GM12878 (cell line): Measurements from ENCODE around the gene VTI1A.

ENCODE experiments used
- CHD4 ChIP-seq: fragments of 200-600 bp; sonication (generic); IDR thresholded peaks from 2 replicates; pipeline ENCODE4 v1.6.1; 2016; ENCODE audit warnings: mild to moderate bottlenecking
- EGR1 ChIP-seq, 2 experiments: IDR thresholded peaks; 1 replicate in 1 of 2; 2 replicates in 1 of 2; pipeline ENCODE4 v1.6.1; 2011 to 2012; ENCODE audit warnings: low read depth in 2 of 2, low read length in 2 of 2, borderline replicate concordance in 1 of 2, mild to moderate bottlenecking in 1 of 2, moderate library complexity in 1 of 2
- EP300 ChIP-seq, 2 experiments: fragments of 150-350 bp in 1 of 2; IDR thresholded peaks; 2 replicates each; pipeline ENCODE4 v1.6.1; 2011 to 2012; ENCODE audit warnings: low read depth in 2 of 2, low read length in 2 of 2, borderline replicate concordance in 1 of 2, improper control_type of control experiment in 1 of 2, inconsistent platforms in 1 of 2; ENCODE audit not compliant: control insufficient read depth in 1 of 2
- EZH2 ChIP-seq: IDR thresholded peaks from 2 replicates; pipeline ENCODE4 v1.6.1; 2012; ENCODE audit warnings: low read depth, mild to moderate bottlenecking, control low read depth, inconsistent platforms, low read length, borderline replicate concordance; ENCODE audit not compliant: control insufficient read depth
- MYC ChIP-seq: IDR thresholded peaks from 2 replicates; pipeline ENCODE4 v1.6.1; 2011; ENCODE audit warnings: mild to moderate bottlenecking, low read length, moderate library complexity, inconsistent platforms; ENCODE audit not compliant: insufficient read depth, insufficient replicate concordance, insufficient read length, severe bottlenecking
- NKRF ChIP-seq: fragments of 450-650 bp; conservative IDR thresholded peaks from 2 replicates; pipeline ENCODE4 v1.6.1; 2017; ENCODE audit warnings: mild to moderate bottlenecking, moderate library complexity

- TF ChIP-seq EZH2: no peak
- TF ChIP-seq CHD4: no peak
- TF ChIP-seq MYC: no peak
- no peak for TF ChIP-seq EGR1 (IDR thresholded peaks at IDR 0.05; ENCODE audit: borderline replicate concordance in 1 of 2, low read depth in 2 of 2, low read length in 2 of 2)
- no peak for TF ChIP-seq EP300 (IDR thresholded peaks at IDR 0.05; ENCODE audit: borderline replicate concordance in 1 of 2, control insufficient read depth in 1 of 2, low read depth in 2 of 2, low read length in 2 of 2)
- TF ChIP-seq NKRF: no peak
Observed at GRCh38 chr10:112515852-112516251, 68.8 kb downstream of the VTI1A start.
